Cardiac muscle cell (in vitro differentiated cells and primary cell): ENCODE results near the gene TNFRSF6B. TPM values are rescaled to one million over a fixed set of nuclear protein-coding genes. Genes with fewer than 3 reads are reported as not detected.

Experiments used
- DNase-seq, 2 donors: peaks; one replicate each; pipeline versions ENCODE4 v3.0.0 to v3.0.0-alpha.2; 2010 to 2017; ENCODE audit warnings: low read depth in 1 of 2, low spot score in 1 of 2
- H3K27ac ChIP-seq: fragments of 200-600 bp; sonication (generic); 2 replicates; pipeline ENCODE4 v1.5.1; 2016
- H3K27me3 ChIP-seq: fragments of 200-600 bp; sonication (generic); 2 replicates; pipeline ENCODE4 v1.6.0; 2016; ENCODE audit warnings: control low read depth
- H3K36me3 ChIP-seq: fragments of 200-600 bp; sonication (generic); 2 replicates; pipeline ENCODE4 v1.5.1; 2016; ENCODE audit warnings: control low read depth
- H3K4me1 ChIP-seq: fragments of 200-600 bp; sonication (generic); 2 replicates; pipeline ENCODE4 v1.8.1; 2017; ENCODE audit warnings: low read depth, mild to moderate bottlenecking, mixed run types
- H3K4me3 ChIP-seq: fragments of 200-600 bp; sonication (generic); 2 replicates; pipeline ENCODE4 v1.5.1; 2016; ENCODE audit warnings: mild to moderate bottlenecking
- H3K9me3 ChIP-seq: fragments of 200-600 bp; sonication (generic); 2 replicates; pipeline ENCODE4 v1.5.1; 2017; ENCODE audit warnings: low read depth, mild to moderate bottlenecking, control low read depth
- CTCF ChIP-seq: IDR thresholded peaks from 2 replicates; pipeline ENCODE4 v1.5.1; 2012; ENCODE audit warnings: low read depth, mild to moderate bottlenecking, low read length
- polyA plus RNA-seq: library from polyadenylated mRNA; unstranded; fragments of >200 nt; fragmentation: Nextera tagmentation; extraction: Ambion mirVana; gene quantifications from 2 replicates; pipeline ENCODE4 v1.2.1, GENCODE V29; 2016
- total RNA-seq: library from RNA; depleted of rRNA; stranded (reverse); fragments of >200 nt; gene quantifications from 2 replicates; pipeline ENCODE4 v1.2.3, GENCODE V29; 2016

Gene TNFRSF6B
- total and polyA plus RNA-seq, 2 experiments from 2014 or later, result 4.9 to 10.3 TPM

- no peak for TF ChIP-seq CTCF
- H3K4me1 ChIP-seq, result peaks cover 7% of the 10 kb centered on the region
- no peak overlapping the region for H3K4me3 ChIP-seq
- no peak overlapping the region for H3K27ac ChIP-seq
- no peaks in the 10 kb centered on the region for H3K36me3 ChIP-seq
- no peaks in the 10 kb centered on the region for H3K27me3 ChIP-seq
- no peaks in the 10 kb centered on the region for H3K9me3 ChIP-seq
- no peak for DNase-seq
Measured at GRCh38 chr20:63685269-63686026, 11.0 kb upstream of the TNFRSF6B start.

GRCh38 chr20:63686094-63686491, 10.4 kb upstream of the TNFRSF6B start:
- H3K36me3 ChIP-seq, result no peaks in the 10 kb centered on the region
- TF ChIP-seq CTCF, result no peak
- H3K4me1 ChIP-seq, result peaks cover 7% of the 10 kb centered on the region
- peak overlapping the region; percentile 44 for H3K27ac ChIP-seq
- no peaks in the 10 kb centered on the region for H3K27me3 ChIP-seq
- no peaks in the 10 kb centered on the region for H3K9me3 ChIP-seq
- DNase-seq, result no peak
- H3K4me3 ChIP-seq, result no peak overlapping the region

- Histone ChIP-seq H3K36me3 (no peaks in the 10 kb centered on the region), H3K9me3 (no peaks in the 10 kb centered on the region), H3K4me3 (no peak overlapping the region), H3K4me1 (peaks cover 7% of the 10 kb centered on the region), H3K27me3 (no peaks in the 10 kb centered on the region), H3K27ac (peak overlapping the region; percentile 44)
- peak; percentile 49 to 89 for DNase-seq
- no peak for TF ChIP-seq CTCF
Measured at GRCh38 chr20:63686492-63687321, 9.7 kb upstream of the TNFRSF6B start.

- H3K36me3 ChIP-seq, result no peaks in the 10 kb centered on the region
- peak overlapping the region; percentile 44 for H3K27ac ChIP-seq
- H3K4me3 ChIP-seq, result no peak overlapping the region
- no peaks in the 10 kb centered on the region for H3K27me3 ChIP-seq
- peaks cover 7% of the 10 kb centered on the region for H3K4me1 ChIP-seq
- no peaks in the 10 kb centered on the region for H3K9me3 ChIP-seq
- no peak for DNase-seq
- TF ChIP-seq CTCF, result no peak
Measured at GRCh38 chr20:63687419-63688178, 8.9 kb upstream of the TNFRSF6B start.

- no peaks in the 10 kb centered on the region for H3K36me3 ChIP-seq
- no peak overlapping the region for H3K4me3 ChIP-seq
- H3K9me3 ChIP-seq, result no peaks in the 10 kb centered on the region
- no peak for TF ChIP-seq CTCF
- H3K27ac ChIP-seq, result no peak overlapping the region
- H3K27me3 ChIP-seq, result no peaks in the 10 kb centered on the region
- peaks cover 7% of the 10 kb centered on the region for H3K4me1 ChIP-seq
- DNase-seq, result no peak
Measured at GRCh38 chr20:63688228-63689045, 8.0 kb upstream of the TNFRSF6B start.
